Endometrial microvascular endothelial cells (primary cell): ENCODE measurements around the gene UBR4. TPM values are rescaled to one million over a fixed set of nuclear protein-coding genes. Genes with fewer than 3 reads are reported as not detected.

ENCODE experiments used
- in situ Hi-C: cut with HindIII; loops from 2 replicates; pipeline ENCODE4 v1.10.0; 2017; ENCODE audit warnings: low sequenced_read_pairs, low pct_unique_long_range_greater_than_20kb; ENCODE audit errors: inconsistent ontology term
- total RNA-seq: library from RNA; depleted of rRNA; stranded (reverse); fragments of >200 nt; gene quantifications from one replicate; pipeline ENCODE4 v1.2.3, GENCODE V29; 2015; ENCODE audit errors: inconsistent ontology term

UBR4 gene
- total RNA-seq, 1 donor from 2014 or later = 56.1 TPM

DNA sequence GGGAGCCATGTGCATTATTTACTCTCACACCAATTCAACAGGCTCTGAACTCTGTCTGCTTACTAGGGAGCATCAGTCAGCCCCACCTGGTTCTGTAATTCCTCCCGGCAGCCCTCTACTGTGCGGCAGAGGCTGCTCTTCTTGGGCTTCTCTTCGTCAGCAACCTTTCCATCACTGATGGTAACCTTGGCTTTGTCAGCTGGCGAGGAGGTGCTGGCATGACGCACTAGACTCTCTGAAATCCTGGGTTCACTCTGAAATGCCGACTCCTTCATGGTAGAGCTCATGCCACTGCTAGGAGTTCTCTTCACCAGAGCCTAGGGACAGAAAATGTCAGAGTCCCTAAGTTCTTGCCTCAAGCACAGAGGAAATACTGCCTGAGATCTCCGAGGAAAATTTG lies 49.2 kb downstream of the UBR4 start:
- in situ Hi-C loops = no loop called here

DNA sequence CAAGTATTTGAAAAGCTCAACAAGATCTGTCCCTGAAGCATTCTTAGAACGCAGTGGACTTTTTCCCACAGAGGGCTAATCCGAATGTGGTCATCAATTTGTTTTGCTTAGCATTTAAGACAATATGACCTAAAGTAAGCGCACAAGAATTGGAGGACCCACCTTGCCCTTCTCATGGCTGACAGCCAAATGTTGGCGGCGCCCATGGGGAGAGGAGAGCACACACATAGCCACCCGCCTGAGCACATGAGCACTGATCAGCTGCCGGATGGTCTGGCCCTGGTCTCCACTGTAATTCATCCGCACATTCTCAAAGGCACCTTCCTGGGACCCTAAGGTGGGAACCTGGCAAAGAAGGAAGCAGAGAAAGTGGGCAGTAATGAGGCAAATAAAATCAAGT lies 52.4 kb downstream of the UBR4 start:
- in situ Hi-C loops = no loop called here

DNA sequence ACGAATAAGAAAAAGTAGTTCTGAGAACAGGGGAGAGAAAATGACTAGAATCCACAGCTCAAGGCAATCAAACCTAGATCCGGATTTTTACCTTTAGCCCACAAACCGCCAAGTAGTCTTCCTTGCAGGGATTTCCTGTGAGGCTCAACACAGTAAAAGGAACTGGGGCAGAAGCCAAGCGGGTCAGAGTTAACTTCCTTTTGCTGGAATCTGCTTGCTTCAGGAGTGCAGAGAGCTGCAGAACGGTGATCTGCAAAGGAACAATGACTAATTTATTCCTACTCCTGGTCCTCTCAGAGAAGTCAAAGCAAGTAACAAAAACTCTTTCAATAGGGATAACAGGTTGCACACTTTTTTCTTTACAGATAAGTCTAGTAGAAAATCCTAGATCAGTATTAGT lies 53.4 kb downstream of the UBR4 start:
- in situ Hi-C loops = no loop called here

DNA sequence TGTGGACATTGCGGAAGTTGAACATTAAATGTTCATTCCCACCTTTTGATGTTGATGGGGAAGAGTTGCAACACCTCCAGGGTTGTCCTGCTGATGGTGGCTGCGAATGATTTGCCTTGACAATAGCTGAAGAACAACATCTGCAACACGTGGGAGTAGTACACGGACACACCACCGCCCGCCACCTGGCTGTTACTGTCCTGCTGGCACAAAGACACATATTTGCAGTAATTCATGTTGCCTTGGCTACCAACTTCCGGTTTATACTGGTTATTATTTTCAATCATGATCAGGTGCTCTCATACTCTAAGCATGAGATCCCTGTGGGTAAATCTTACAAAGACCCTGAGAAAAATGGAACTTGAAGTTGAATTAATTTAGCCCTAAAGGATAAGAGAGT lies 55.2 kb downstream of the UBR4 start:
- in situ Hi-C loops = no loop called here

DNA sequence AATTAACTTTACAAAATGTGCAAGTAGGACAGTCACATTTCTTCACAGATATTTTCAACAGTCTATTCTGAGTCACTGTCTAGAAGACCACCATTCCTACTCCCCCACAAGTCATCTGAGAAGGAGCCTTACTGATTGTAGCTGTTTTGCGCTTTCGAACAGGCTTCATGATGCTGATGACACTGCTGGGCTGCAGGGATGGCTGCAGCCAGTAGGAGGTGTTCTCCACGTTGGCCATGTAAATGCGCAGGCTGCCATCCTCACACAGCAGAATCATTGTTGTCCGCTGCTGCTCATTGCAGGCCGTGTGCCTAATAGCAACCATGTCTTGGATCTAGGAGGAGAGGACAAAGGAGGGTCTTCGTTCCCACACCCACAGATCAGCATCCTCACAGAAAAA lies 56.9 kb downstream of the UBR4 start:
- in situ Hi-C loops = no loop called here

DNA sequence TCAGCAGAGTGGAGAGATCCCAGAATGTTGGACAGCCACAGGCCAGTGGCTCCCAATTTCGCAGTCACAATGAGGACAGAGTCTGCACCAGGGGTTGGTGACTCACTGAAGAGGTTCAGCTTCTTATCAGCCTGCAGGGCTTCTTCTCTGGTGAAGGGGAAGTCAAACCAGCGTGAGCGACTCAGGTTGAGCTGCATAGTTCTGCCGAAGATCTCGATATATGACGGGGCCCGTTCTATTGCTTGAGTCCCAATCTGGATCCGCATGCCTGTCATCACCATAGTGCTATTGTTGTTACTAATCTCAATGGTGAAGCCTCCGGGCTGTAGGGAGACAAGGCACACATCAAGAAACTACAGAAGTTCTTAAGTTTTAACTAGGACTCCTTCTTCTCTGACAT lies 58.5 kb downstream of the UBR4 start:
- in situ Hi-C loops = no loop called here

DNA sequence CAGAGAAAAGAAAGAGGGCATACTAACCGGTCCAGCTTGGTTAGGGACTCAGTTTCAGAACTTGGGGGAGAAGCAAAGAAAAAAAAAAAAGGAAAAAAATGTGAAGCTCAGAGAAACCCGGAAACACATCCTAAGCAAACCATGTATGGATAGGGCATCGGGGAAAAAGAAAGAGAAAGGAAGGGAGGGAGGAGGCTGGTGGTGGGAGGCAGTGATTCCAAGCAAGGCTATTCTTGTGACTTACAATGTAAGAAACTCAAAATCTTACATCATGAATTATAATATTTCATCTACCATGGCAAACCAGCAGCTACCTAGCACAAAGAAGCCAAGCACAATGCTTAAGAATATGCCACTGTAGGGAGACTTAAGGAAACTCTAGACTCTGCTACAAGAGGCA lies 60.3 kb downstream of the UBR4 start:
- in situ Hi-C loops = no loop called here

DNA sequence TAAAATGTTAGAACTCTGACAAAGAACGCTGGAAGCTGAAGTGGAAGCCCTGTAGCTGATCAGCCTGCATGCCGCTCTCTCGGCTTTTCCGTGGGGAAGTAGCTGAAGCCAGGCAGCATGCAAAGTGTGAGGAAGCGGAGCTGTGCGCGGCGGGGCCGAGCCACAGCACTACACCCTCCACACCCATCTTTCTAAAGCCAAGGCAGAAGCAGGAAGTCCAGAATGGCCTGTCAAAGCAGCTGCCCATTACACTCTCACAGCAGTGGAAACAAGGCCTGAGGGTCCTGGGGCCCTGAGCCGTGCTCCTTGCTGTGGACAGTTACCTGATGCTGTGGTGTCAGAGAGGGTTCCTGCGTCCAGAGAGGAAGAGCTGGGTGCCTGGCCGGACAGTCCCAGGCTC lies 69.6 kb downstream of the UBR4 start:
- in situ Hi-C loops = no loop called here

DNA sequence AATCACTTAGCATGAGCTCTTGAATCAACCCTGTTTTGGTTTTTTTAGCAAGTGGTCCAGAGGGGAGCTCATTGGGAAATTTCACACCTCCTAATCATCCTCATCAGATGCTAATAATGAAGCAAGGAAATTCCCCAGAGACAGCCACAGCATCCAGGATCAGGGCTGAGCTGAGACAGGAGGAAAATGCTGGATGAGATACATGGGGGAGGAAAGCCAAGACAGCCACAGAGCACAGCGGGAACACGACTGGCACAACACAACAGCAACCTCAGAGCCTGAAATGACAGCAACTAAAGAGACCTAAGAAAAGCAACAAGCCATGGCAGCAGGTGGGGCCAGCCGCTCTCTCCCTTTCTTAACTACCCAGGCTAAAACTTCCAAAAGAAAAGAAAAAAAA lies 70.4 kb downstream of the UBR4 start:
- in situ Hi-C loops = no loop called here

DNA sequence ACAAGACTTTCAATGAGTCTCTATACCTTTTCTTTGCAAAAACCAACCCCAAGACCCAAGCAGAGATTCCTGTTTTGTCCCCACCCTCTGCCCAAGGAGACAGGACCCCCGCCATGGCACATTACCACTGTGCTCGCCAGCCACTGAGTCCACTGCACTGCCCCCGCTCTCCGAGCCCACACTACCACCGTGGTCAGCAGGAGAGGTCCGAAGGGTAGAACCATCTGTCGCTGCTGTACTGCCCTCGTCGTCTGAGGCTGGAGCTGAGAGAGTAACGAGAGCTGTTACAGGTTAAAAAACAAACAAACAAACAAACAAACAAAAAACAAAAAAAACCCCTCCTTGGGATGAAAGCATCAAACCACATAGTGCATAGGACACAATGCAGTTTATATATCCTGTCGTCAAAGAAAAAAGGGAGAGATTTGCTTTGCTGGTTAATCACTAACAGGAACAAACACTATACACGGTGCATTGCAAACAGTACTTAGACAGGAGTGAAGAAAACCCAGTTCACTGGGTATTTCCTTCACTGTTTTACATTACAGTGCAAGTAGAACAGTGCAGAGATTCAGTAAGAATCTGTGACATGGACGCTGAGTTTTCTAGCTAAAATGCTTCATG lies 71.0 kb downstream of the UBR4 start:
- in situ Hi-C loops = no loop called here

DNA sequence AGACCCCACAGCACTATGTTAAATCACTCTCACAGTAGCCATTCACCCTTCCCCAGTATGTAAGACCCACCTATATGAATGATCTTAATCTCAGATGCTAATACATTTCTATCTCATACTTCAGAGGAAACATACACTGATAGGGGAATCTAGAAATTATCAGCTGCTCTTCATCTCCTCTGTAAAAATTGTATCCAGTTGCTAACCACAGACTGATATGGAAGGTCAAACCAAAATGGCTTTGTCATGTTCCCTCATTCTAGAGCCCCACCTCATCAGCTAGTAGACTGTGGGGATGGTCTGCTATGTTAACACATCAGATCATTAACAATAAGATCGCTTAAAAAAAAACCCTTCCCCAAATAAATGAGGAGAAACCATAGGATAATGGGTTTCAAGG lies 71.7 kb downstream of the UBR4 start:
- in situ Hi-C loops = no loop called here

DNA sequence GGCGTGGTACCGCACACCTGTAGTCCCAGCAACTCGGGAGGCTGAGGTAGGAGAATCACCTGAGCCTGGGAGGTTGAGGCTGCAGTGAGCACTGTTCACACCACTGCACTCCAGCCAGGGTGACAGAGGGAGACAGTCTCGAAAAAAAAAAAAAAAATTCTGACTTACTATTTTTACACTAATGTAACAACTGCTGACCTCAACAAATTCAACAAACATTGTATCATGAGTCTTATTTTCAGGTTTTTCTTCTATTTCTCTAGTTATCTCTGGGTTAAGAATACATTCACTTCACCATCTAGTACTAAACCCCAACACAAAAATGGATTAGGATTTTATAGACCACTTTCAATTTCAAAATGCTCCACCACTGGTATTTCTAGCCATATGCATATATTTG lies 72.9 kb downstream of the UBR4 start:
- in situ Hi-C loops = no loop called here

DNA sequence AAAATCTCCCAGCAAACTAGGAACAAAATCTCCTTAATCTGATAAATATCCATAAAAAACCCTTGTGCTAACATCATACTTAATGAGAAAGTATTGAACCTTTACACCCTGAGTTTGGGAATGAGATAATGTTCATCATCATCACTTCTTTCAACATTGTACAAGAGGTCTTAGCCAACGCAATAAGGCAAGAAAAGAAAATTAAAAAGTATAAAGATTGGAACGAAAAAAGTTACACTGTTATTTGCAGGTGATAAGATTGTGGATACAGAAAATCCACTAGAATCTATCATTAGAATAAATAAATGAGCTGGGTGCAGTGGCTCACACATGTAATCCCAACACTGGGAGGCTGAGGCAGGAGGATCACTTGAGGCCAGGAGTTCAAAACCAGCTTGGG lies 76.7 kb downstream of the UBR4 start:
- in situ Hi-C loops = no loop called here

DNA sequence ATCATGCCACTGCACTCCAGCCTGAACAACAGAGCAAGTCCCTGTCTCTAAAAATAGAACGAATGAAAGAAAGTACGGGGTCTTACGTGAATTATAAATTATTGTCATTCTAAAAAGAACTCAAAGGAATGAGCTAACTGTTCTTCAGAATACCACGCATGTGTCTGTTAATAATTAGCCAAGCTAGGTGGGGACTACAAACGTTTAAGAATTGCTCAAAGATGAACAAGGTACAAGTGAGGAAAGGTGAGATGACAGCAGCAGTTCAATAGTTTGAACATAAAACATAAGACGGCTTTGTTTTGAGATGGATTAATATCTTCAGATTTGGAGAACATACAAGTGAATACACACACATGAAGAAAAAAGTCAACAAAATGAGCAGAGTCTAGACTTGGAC lies 79.6 kb downstream of the UBR4 start:
- in situ Hi-C loops = no loop called here

DNA sequence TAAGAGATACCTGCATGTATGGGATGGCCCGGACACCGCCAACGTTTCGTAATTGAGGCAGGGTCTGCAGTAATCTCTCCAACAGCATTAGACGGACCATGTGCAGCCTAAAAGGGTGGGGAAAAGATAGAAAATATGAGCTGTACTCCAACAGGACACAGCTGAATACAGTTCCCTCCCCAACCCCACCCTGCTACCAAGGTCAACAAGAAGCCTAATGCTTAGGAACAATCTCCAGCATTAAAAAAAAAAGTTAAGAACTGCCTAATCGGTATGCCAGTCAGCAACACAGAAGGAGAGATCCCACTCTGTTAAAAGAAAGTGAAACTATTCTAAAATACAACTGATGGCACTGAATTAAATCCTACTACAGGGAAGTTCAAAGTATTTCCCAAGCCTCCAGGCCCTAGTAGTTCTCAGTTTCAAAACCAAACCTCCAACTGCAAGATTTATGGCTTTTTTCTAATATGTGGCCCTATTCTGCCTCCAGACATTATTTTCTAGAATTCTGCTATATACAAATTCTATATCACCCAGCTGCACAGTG lies 81.0 kb downstream of the UBR4 start:
- in situ Hi-C loops = no loop called here

DNA sequence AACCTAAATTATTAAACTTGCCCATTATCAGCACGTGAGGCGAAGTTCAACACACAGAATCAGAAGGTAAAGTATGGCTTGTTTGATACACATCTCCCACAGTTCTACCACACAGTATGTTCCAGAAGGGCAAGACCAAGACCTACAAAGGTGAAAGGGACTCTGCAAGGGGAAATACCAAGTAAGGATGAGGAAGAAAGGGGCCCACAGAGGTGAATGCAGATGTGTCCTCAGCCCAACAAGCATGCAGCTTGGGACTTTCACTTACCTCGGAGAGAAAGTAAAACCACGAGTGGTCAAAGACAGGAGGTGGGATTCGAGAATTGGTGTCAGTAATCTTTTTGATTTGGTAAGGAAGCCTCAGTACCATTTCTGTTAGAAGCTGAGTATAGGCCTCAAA lies 85.8 kb downstream of the UBR4 start:
- in situ Hi-C loops = no loop called here

DNA sequence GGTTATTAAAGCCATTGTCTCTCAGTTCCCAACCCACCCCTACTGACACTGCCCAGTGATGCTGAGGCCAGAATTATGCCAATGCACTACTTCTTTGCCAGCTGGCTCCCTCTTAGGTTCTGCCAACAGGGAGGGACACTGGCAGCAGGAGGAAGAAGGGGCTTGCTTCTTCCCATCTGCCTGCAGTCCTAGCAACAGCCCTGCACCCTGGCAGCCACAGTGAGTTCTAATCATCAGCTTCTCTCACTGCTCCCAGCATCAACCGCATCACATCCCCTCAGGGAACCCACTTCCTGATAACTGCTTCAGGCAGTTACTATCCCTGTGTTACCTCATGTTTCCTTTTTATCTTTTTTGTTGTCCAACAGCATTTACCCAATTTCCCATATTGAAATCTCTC lies 86.2 kb downstream of the UBR4 start:
- in situ Hi-C loops = no loop called here

DNA sequence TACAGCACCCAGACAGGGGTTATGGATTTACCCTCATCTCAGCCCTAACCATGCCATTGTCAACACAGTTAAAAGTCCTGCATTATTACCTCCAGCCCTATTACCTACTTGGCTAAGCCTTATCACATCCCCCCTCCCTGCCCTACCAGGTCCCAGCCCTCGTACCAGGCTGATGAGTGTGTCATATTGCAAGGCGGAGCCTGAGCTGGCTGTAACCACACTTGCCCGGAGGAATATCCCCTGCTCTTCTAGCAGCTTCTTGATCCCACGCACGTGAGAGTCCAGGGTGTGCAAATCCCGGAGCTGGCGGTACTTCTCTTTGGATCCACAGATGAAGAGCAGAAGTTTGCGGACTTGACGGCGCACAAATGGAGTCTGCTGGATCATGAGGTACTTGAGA lies 87.4 kb downstream of the UBR4 start:
- in situ Hi-C loops = no loop called here

DNA sequence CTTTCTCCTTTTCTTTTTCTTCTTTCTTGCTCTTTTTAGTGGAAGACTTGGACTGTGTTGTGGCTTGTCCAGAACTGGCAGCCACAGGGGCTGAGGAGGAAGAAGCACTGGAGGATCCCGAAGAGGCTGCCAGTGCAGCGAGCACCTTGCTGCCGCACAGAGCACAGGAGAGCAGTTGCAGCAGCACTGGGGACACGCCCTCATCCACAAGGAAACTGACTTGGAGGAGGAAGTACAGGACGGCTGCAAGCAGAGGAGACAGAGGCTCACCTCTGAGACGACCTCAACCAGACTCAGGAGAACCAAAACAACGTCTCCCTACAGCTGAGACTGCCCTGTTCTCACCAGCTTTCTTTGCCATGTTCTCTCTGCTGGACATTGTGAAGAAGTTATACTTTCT lies 88.9 kb downstream of the UBR4 start:
- in situ Hi-C loops = no loop called here

DNA sequence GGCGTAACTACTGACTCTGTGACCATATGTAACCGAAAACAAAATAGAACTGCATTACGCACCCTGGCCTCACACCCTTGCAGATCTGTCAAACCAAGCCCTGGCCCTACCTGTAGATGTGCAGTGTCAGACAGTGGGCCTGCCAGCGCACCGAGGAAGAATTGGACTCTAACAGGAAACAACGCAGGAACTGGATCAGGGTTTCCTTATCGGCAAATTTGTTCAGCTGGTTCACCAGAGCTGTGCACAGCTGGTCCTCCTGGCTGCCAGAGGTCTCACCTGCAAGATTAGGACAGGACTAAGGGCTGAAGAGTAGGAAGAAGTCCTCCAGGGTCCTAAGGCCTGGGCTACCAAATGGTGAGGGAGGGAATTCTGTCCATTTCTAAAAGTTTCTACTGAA lies 90.0 kb downstream of the UBR4 start:
- in situ Hi-C loops = no loop called here

DNA sequence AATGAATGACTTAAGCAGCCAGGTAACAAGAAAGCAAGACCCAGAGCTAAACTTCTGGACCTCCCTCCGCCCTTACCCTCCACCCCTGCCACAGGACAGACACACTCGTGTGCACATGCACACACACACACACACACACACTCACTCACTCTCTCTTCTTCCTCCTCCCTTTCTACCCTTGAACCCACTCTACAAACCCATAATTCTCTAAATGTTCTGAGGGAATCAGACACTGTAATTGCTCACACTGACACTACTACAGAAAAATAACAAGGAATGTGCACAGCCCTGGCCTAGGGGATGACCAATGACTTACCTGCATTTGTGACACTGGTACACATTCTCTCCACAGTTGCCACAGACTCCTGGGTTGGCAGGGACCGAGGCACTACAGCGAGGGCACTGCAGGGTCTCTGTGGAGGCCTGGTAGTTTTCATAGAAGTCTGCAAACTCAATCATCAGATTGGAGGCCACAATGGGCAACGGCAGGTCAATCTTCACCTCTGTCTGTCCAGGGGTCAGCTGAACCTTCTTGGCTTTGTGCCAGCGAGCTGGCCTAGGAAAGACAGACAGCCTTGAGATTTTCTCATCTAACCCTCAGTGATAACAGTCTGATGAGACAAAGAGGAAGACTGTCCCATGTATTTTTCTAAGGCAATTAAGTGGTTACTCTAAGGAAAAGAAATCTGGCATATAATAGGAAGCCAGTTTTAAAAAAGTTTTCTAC lies 94.8 kb downstream of the UBR4 start:
- in situ Hi-C loops = no loop called here
